ENCODE data around the gene DMD.

DNA sequence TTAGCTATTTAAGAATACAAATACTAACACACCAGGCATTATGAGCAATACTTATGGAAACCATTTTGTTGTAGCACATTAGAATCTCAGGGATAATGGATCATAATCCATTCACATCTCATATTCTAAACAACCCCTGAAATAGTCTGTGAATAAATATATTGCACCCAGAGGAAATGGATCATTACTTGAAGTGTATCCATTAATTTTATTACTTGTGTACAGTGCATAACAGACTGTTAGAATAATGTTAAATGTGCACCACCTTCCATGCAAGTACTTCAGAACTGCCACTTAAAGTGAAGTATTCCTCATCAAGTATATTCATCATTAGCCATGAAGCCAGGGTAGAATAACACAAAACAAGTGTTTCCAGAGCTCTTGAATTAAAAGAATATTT, 715.5 kb downstream of the DMD start:
- TF ChIP-seq, protein P1, sequence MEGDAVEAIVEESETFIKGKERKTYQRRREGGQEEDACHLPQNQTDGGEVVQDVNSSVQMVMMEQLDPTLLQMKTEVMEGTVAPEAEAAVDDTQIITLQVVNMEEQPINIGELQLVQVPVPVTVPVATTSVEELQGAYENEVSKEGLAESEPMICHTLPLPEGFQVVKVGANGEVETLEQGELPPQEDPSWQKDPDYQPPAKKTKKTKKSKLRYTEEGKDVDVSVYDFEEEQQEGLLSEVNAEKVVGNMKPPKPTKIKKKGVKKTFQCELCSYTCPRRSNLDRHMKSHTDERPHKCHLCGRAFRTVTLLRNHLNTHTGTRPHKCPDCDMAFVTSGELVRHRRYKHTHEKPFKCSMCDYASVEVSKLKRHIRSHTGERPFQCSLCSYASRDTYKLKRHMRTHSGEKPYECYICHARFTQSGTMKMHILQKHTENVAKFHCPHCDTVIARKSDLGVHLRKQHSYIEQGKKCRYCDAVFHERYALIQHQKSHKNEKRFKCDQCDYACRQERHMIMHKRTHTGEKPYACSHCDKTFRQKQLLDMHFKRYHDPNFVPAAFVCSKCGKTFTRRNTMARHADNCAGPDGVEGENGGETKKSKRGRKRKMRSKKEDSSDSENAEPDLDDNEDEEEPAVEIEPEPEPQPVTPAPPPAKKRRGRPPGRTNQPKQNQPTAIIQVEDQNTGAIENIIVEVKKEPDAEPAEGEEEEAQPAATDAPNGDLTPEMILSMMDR (IDR thresholded peaks at IDR 0.05; ENCODE audit: insufficient read depth, low read depth, low read length), result no peak
- no peak for TF ChIP-seq EZH2 (IDR thresholded peaks at IDR 0.05; ENCODE audit: insufficient read depth, low read length)

All from astrocyte (in vitro differentiated cells and primary cell).